ENCODE data around the gene CLDN14. TPM values are rescaled to one million over a fixed set of nuclear protein-coding genes. Genes with fewer than 3 reads are reported as not detected.

CLDN14 gene
- total RNA-seq, 4 donors from 2014 or later, result not detected

GRCh38 chr21:36415375-36415774 is 64.5 kb downstream of the CLDN14 start:
- no peak for TF ChIP-seq CTCF (IDR thresholded peaks at IDR 0.05; ENCODE audit: low read depth)

- no peak for TF ChIP-seq CTCF (IDR thresholded peaks at IDR 0.05; ENCODE audit: low read depth)
These were observed 67.0 kb downstream of the CLDN14 start for GRCh38 chr21:36412916-36413315.

- TF ChIP-seq CTCF (IDR thresholded peaks at IDR 0.05; ENCODE audit: low read depth), result no peak
These were observed 68.6 kb downstream of the CLDN14 start for GRCh38 chr21:36411301-36411700.

Other genes with a start within 250 kb of the CLDN14 start
- 10 to 100 TPM; 36.4 to 71.1 (median 48.9) TPM for gene MORC3, start 159.9 kb downstream of the CLDN14 start, total RNA-seq
- gene CHAF1B, start 94.7 kb downstream of the CLDN14 start, total RNA-seq, result 1 to 10 TPM in 3 of 4 donors, under 1 TPM in 1; 0.98 to 1.5 (median 1.1) TPM
- not detected for gene SIM2, start 219.0 kb upstream of the CLDN14 start, total RNA-seq

Measured in subcutaneous adipose tissue (tissue), 4 donors.